Ishikawa (cell line): ENCODE measurements around the gene SNTG2.

Source experiments
- CEBPB ChIP-seq: IDR thresholded peaks from 2 replicates; pipeline ENCODE4 v1.6.1; 2012
- CREB1 ChIP-seq: IDR thresholded peaks from 2 replicates; pipeline ENCODE4 v1.6.1; 2012; ENCODE audit warnings: low read depth
- EGR1 ChIP-seq: IDR thresholded peaks from 2 replicates; pipeline ENCODE4 v1.6.1; 2012
- EP300 ChIP-seq: IDR thresholded peaks from 2 replicates; pipeline ENCODE4 v1.6.1; 2012; ENCODE audit warnings: borderline replicate concordance
- FOXM1 ChIP-seq: IDR thresholded peaks from 2 replicates; pipeline ENCODE4 v1.6.1; 2012; ENCODE audit warnings: low read depth, borderline replicate concordance
- RAD21 ChIP-seq: IDR thresholded peaks from 2 replicates; pipeline ENCODE4 v1.6.1; 2012; ENCODE audit warnings: low read depth
- TAF1 ChIP-seq: IDR thresholded peaks from 2 replicates; pipeline ENCODE4 v1.6.1; 2012; ENCODE audit warnings: low read depth, mild to moderate bottlenecking
- TCF12 ChIP-seq: IDR thresholded peaks from 2 replicates; pipeline ENCODE4 v1.6.1; 2012; ENCODE audit warnings: low read depth
- TEAD4 ChIP-seq: IDR thresholded peaks from 2 replicates; pipeline ENCODE4 v1.6.1; 2012
- YY1 ChIP-seq: IDR thresholded peaks from 2 replicates; pipeline ENCODE4 v1.6.1; 2012; ENCODE audit warnings: low read depth
- TF ChIP-seq, protein P1 (sequence below): IDR thresholded peaks from 2 replicates; pipeline ENCODE4 v1.6.1; 2012; ENCODE audit warnings: low read depth, mild to moderate bottlenecking
- TF ChIP-seq, protein P2 (sequence below): IDR thresholded peaks from 2 replicates; pipeline ENCODE4 v1.6.1; 2012

DNA sequence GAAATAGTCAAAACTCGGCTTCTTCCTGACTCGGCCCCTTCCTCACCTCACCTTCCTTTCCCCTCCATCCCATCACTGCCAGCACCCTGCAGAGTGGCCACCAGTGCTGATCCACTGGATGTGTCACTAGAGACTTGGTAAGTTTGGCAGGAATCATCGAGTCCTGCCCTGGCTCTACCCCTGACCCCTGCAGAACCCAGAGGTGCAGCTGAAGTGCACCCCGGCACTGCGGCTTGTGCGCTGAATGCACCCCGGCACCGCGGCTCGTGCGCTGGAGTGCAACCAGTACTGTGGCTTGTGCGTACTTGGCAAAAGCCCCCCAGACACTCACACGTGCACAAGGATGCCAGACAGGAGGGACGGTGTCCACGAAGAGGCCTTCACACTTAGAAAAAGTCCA is 206.5 kb downstream of the SNTG2 start:
- no peak for TF ChIP-seq TAF1
- TF ChIP-seq EGR1, result no peak
- TF ChIP-seq, protein P1, sequence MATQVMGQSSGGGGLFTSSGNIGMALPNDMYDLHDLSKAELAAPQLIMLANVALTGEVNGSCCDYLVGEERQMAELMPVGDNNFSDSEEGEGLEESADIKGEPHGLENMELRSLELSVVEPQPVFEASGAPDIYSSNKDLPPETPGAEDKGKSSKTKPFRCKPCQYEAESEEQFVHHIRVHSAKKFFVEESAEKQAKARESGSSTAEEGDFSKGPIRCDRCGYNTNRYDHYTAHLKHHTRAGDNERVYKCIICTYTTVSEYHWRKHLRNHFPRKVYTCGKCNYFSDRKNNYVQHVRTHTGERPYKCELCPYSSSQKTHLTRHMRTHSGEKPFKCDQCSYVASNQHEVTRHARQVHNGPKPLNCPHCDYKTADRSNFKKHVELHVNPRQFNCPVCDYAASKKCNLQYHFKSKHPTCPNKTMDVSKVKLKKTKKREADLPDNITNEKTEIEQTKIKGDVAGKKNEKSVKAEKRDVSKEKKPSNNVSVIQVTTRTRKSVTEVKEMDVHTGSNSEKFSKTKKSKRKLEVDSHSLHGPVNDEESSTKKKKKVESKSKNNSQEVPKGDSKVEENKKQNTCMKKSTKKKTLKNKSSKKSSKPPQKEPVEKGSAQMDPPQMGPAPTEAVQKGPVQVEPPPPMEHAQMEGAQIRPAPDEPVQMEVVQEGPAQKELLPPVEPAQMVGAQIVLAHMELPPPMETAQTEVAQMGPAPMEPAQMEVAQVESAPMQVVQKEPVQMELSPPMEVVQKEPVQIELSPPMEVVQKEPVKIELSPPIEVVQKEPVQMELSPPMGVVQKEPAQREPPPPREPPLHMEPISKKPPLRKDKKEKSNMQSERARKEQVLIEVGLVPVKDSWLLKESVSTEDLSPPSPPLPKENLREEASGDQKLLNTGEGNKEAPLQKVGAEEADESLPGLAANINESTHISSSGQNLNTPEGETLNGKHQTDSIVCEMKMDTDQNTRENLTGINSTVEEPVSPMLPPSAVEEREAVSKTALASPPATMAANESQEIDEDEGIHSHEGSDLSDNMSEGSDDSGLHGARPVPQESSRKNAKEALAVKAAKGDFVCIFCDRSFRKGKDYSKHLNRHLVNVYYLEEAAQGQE, result no peak
- no peak for TF ChIP-seq TEAD4
- TF ChIP-seq EP300, result no peak
- TF ChIP-seq FOXM1, result no peak
- no peak for TF ChIP-seq CEBPB
- no peak for TF ChIP-seq YY1
- TF ChIP-seq CREB1, result no peak
- TF ChIP-seq RAD21, result no peak
- TF ChIP-seq TCF12, result no peak
- TF ChIP-seq, protein P2, sequence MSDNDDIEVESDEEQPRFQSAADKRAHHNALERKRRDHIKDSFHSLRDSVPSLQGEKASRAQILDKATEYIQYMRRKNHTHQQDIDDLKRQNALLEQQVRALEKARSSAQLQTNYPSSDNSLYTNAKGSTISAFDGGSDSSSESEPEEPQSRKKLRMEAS, result no peak
